HG03196 (cell line): ENCODE results near the gene PCDHA13.
"Not testable (repeated sequence)": the region's sequence is repeated elsewhere in the genome, so short reads cannot be mapped to it uniquely, and the experiment has no call there.

Source experiments
- ATAC-seq: cut with Tn5 transposase; IDR thresholded peaks from one replicate; pipeline ENCODE4 v1.9.1; 2021; ENCODE audit not compliant: unreplicated experiment

PCDHA13 gene

DNA sequence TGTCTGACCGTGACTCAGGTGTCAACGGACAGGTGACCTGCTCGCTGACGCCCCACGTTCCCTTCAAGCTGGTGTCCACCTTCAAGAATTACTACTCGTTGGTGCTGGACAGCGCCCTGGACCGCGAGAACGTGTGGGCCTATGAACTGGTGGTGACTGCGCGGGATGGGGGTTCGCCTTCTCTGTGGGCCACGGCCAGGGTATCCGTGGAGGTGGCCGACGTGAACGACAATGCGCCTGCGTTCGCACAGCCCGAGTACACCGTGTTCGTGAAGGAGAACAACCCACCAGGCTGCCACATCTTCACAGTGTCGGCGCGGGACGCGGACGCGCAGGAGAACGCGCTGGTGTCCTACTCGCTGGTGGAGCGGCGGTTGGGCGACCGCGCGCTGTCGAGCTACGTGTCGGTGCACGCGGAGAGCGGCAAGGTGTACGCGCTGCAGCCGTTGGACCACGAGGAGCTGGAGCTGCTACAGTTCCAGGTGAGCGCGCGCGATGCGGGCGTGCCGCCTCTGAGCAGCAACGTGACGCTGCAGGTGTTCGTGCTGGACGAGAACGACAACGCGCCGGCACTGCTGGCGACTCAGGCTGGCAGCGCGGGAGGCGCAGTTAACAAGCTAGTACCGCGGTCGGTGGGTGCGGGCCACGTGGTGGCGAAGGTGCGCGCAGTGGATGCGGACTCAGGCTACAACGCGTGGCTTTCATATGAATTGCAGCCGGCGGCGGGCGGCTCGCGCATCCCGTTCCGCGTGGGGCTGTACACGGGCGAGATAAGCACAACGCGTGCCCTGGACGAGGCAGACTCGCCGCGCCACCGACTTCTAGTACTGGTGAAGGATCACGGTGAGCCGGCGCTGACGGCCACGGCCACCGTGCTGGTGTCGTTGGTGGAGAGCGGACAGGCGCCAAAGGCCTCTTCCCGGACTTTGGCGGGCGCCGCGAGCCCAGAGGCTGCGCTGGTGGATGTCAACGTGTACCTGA is 11.4 kb upstream of the PCDHA13 start:
- no peak for ATAC-seq

DNA sequence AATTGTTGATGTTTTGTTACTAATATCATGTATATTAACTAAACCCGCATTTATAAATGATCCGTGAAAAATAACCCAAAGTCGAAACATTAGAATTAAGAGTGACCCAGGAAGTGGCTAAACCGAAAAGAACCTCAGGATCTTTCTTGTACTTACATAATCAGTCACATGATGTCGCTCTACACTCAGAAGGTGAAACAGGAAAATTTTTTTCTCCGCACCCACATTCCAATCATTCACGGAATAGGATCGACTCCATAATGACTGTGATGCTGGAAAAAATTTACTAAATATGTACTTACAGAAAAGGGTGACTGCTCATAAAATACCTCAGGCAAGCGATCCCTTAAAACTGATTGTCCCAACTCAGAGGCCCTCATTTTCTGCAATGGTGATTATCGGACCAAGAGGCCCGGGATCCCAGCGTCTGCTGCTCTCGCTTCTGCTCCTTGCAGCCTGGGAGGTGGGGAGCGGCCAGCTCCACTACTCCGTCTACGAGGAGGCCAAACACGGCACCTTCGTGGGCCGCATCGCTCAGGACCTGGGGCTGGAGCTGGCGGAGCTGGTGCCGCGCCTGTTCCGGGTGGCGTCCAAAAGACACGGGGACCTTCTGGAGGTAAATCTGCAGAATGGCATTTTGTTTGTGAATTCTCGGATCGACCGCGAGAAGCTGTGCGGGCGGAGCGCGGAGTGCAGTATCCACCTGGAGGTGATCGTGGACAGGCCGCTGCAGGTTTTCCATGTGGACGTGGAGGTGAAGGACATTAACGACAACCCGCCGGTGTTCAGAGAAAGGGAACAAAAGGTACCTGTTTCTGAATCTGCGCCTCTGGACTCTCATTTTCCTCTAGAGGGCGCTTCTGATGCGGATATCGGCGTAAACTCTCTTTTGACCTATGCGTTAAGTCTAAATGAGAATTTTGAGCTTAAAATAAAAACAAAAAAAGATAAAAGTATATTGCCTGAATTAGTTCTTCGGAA is 6.5 kb upstream of the PCDHA13 start, which contains the start of gene PCDHA12:
PCDHA12 (plus strand) TSS at position 224 of the 981 bp plus-strand sequence; CDS start at position 389, 165 bp downstream.
- ATAC-seq, result no peak

DNA sequence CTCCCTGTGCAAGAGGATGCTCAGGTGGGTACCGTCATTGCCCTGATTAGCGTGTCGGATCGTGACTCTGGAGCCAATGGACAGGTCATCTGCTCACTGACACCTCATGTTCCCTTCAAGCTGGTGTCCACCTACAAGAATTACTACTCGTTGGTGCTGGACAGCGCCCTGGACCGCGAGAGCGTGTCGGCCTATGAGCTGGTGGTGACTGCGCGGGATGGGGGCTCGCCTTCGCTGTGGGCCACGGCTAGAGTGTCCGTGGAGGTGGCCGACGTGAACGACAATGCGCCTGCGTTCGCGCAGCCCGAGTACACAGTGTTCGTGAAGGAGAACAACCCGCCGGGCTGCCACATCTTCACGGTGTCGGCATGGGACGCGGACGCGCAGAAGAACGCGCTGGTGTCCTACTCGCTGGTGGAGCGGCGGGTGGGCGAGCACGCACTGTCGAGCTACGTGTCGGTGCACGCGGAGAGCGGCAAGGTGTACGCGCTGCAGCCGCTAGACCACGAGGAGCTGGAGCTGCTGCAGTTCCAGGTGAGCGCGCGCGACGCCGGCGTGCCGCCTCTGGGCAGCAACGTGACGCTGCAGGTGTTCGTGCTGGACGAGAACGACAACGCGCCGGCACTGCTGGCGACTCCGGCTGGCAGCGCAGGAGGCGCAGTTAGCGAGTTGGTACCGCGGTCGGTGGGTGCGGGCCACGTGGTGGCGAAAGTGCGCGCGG is 5.2 kb upstream of the PCDHA13 start:
- not testable (repeated sequence) for ATAC-seq

DNA sequence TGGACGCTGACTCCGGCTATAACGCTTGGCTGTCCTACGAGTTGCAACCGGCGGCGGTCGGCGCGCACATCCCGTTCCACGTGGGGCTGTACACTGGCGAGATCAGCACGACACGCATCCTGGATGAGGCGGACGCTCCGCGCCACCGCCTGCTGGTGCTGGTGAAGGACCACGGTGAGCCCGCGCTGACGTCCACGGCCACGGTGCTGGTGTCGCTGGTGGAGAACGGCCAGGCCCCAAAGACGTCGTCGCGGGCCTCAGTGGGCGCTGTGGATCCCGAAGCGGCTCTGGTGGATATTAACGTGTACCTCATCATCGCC is 4.7 kb upstream of the PCDHA13 start:
- ATAC-seq, result no peak

DNA sequence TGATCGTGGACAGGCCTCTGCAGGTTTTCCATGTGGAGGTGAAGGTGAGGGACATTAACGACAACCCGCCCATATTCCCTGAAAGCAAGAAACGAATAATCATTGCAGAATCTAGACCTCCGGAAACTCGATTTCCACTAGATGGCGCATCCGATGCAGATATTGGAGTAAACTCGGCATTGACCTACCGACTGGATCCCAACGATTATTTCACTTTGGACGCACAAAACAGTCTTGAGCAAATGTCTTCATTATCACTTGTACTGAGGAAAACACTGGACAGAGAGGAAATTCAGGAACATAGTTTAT is 621 bp downstream of the PCDHA13 start:
- no peak for ATAC-seq

DNA sequence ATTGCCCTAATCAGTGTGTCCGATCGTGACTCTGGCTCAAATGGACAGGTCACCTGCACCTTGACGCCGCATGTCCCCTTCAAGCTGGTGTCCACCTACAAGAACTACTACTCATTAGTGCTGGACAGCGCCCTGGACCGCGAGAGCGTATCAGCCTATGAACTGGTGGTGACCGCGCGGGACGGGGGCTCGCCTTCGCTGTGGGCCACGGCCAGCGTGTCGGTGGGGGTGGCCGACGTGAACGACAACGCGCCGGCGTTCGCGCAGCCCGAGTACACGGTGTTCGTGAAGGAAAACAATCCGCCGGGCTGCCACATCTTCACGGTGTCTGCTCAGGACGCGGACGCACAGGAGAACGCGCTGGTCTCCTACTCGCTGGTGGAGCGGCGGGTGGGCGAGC is 1.4 kb downstream of the PCDHA13 start:
- no peak for ATAC-seq

DNA sequence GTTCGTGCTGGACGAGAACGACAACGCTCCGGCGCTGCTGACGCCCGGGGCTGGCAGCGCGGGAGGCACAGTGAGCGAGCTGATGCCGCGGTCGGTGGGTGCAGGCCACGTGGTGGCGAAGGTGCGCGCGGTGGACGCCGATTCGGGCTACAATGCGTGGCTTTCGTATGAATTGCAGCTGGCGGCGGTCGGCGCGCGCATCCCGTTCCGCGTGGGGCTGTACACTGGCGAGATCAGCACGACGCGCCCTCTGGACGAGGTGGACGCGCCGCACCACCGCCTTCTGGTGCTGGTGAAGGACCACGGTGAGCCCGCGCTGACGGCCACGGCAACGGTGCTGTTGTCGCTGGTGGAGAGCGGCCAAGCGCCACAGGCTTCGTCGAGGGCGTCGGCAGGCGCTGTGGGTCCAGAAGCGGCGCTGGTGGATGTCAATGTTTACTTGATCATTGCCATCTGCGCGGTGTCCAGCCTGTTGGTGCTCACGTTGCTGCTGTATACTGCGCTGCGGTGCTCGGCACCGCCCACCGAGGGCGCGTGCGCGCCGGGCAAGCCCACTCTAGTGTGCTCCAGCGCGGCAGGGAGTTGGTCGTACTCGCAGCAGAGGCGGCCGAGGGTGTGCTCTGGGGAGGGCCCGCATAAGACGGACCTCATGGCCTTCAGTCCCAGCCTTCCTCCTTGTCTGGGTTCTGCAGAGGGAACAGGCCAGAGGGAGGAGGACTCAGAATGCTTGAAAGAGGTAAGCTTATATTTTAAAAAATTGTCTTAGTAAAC is 2.2 kb downstream of the PCDHA13 start:
- ATAC-seq, result no peak

DNA sequence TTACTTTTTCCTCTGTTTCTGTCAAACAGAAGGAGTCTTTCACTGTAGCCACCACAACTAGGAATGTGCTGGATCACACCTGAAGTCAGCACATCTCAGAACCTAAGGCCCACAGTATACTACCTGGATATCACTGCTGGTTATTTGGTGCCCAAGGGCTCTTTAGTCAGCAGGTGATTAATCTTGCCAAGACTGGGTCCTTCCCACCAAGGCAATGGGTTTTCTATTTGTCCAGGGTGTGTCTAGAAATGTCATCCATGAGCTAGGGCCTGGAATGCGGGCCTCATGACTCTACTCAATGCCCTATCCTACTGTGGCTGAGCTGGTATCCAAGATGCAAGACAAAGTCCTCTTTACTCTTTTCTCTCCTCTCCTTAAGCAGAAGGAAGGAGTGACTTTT is 34.4 kb downstream of the PCDHA13 start:
- no peak for ATAC-seq

DNA sequence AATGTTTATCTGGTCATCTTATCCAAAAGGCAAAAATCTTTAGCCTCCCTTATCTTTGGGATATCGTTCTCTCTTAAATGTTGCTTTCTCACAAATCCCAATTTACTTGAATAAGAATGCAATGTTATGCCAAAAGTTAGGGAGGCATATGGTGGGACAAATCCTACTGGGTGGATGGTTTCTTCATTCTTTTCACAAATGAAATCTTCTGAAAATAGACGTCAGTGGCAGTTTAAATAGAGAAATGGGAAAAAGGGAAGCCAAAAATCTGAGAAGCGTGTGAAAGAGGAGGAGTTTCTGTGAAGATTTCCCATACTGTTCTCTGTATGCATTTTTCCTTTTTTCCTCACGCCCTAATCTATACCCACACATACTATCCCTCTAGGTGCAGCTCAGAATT is 41.7 kb downstream of the PCDHA13 start:
- ATAC-seq, result no peak

DNA sequence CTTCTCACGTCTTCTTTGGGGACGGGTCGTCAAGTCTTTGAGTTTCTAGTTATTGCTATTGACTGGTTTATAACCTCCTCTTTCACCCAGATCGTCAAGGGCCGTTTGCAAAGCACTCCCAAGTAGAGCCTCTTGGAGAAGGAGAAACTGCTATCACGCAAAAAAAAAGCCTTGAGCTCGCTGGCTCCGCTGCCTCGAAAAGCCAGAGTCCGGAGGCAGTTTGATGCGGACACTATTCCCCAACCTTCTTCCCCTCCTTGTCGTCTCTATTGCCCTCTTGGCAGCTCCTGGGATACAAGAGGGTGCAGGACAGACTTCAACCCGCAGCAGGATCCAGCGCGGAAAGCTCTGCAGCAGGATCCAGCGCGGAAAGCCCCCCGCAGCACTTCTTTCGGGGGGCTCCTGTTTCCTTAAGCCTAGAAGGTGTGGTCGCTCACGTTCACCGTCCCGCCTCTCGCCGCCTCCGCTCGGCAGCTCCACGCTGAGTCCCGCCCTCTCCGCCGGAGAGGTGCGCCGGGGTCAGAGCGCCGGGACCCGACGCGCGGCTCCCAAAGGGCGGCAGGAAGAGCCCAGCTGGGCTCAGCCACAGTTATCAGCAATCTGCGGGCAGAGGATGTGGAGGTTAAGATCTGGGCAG is 44.0 kb downstream of the PCDHA13 start, which contains the start of gene PCDHAC1:
PCDHAC1 (plus strand) TSS at position 494 of the 637 bp plus-strand sequence. CDS start 594 bp downstream, outside the sequence.
- ATAC-seq, result no peak

DNA sequence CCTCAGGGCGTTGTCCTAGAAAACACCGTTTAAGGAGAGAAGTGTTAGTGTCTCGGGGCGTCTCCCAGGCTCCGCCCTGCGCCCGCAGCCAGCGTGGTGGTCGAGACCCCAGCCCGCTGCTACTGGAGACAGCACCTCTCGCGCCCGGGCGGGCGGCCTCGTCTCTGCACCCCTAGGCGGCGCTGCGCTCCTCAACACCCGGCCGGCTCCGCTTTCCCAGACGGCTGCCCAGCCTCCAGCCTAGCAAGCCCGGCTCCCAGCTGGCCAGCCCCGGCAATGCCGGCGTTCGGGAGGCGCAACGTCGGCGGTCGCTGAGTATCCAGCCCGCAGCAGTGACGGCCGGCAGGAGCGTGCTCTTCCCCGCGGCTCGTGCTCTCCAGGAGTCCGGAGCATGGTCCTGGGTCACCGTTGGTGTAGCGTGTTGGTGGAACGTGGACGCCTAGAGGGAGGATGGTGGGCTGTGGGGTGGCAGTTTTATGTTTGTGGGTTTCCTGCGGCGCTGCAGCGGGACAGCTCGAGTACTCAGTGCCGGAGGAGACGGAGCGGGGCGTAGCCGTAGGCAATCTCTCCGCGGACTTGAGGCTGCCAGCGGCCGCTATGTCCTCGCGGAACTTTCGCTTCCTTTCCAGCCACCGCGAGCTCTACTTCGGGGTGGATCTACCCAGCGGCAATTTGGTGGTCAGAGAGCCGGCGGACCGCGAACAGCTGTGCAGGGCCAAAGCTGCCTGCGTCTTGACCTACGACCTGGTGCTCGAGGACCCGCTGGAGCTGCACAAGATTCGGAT is 44.7 kb downstream of the PCDHA13 start:
- no peak for ATAC-seq

DNA sequence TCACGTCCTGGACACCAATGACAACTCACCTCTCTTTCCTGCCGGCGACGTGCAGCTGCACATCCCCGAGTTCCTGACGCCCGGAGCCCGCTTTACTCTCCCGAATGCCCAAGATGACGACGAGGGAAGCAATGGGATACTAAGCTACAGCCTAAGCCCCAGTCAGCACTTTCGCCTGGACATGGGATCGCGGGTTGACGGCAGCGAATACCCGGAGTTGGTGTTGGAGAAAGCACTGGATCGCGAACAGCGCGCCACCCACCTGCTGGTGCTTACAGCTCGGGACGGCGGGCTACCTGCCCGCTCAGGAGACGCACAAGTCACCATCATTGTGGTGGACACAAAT is 45.3 kb downstream of the PCDHA13 start:
- ATAC-seq, result no peak
